Measurements from ENCODE around the gene CNOT4. TPM values are rescaled to one million over a fixed set of nuclear protein-coding genes. Genes with fewer than 3 reads are reported as not detected.

The CNOT4 gene
- total and polyA plus RNA-seq, 10 of the 15 experiments (the other 5 are each of a cell fraction or from before 2014, with no cell fraction given) = 9.4 to 29.6 (median 16.6) TPM

GRCh38 chr7:135519871-135520270, 10.0 kb upstream of the CNOT4 start:
- Histone ChIP-seq H3K27me3 (replicated peaks in 1 of 2; ENCODE audit: control insufficient read depth in 2 of 2, insufficient read depth in 2 of 2, low read length in 1 of 2) (no peaks in the 10 kb centered on the region), H3K79me2 (ENCODE audit: control insufficient read depth, insufficient read depth, low read length) (no peaks in the 10 kb centered on the region), H3K36me3 (ENCODE audit: control insufficient read depth in 2 of 2, insufficient read depth in 2 of 2, low read length in 1 of 2) (no peaks in the 10 kb centered on the region), H3K9me3 (replicated peaks; ENCODE audit: control insufficient read depth, insufficient read depth, low read length) (no peaks in the 10 kb centered on the region), H3K4me3 (no peak overlapping the region), H3K27ac (ENCODE audit: control insufficient read depth, insufficient read depth) (no peak overlapping the region), H3K4me2 (ENCODE audit: control insufficient read depth, insufficient read depth) (no peak overlapping the region), H2AFZ (ENCODE audit: control insufficient read depth, low read depth, low read length) (no peak overlapping the region), H3K9ac (ENCODE audit: control insufficient read depth, insufficient read depth, low read length) (no peak overlapping the region), H4K20me1 (ENCODE audit: control insufficient read depth, insufficient read depth) (no peaks in the 10 kb centered on the region), H3K4me1 (ENCODE audit: control insufficient read depth, insufficient read depth, low read length) (no peaks in the 10 kb centered on the region)
- in situ Hi-C loops (cut with MboI) (no loop called here), intact Hi-C loops (cut with micrococcal nuclease; ENCODE audit: unreplicated experiment) (no loop called here)
- SMC1A ChIA-PET (ENCODE audit: uncharacterized antibody, unreplicated experiment) = interaction anchor here (0.8 kb wide), 1 partner anchor 11 kb away, joined by 3 read pairs; no protein-coding TSS in a partner anchor
- FAIRE-seq (no peak), DNase-seq (ENCODE audit: low read depth, low spot score) (no peak), ATAC-seq (no peak)
- RAD21 ChIA-PET (ENCODE audit: unreplicated experiment) = interaction anchor here (0.9 kb wide), 1 partner anchor 10 kb away, joined by 4 read pairs; the partner anchor contains the start of gene CNOT4
- no TSS peak for BruUV-seq (replicated peaks)
- 96% methylated on average over 4 of the region's 4 CpGs for WGBS (ENCODE audit: insufficient coverage, insufficient replicate concordance, low lambda C conversion rate, missing lambda C conversion rate)
- CTCF ChIA-PET = interaction anchor here (1.1 to 2.5 kb wide), 2 partner anchors 106 to 125 kb away, joined by 3 to 9 read pairs; no protein-coding TSS in a partner anchor
- POLR2A ChIA-PET = no interaction called here
- no peak for TF ChIP-seq SUZ12 (IDR thresholded peaks at IDR 0.05; ENCODE audit: unreplicated experiment)
- TF ChIP-seq BACH1 (IDR thresholded peaks at IDR 0.05; ENCODE audit: borderline replicate concordance) = no peak
- TF ChIP-seq, protein P1, sequence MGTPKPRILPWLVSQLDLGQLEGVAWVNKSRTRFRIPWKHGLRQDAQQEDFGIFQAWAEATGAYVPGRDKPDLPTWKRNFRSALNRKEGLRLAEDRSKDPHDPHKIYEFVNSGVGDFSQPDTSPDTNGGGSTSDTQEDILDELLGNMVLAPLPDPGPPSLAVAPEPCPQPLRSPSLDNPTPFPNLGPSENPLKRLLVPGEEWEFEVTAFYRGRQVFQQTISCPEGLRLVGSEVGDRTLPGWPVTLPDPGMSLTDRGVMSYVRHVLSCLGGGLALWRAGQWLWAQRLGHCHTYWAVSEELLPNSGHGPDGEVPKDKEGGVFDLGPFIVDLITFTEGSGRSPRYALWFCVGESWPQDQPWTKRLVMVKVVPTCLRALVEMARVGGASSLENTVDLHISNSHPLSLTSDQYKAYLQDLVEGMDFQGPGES (IDR thresholded peaks at IDR 0.05) = no peak
- TF ChIP-seq LARP7 (IDR thresholded peaks at IDR 0.05) = no peak
- TF ChIP-seq ZSCAN29 (IDR thresholded peaks at IDR 0.05) = no peak
- TF ChIP-seq HDAC2 (IDR thresholded peaks at IDR 0.05) = no peak
- TF ChIP-seq SUPT20H (IDR thresholded peaks at IDR 0.05; ENCODE audit: borderline replicate concordance, control insufficient read depth, low read depth, low read length) = no peak
- TF ChIP-seq TARDBP (IDR thresholded peaks at IDR 0.05; ENCODE audit: borderline replicate concordance) = no peak
- TF ChIP-seq ESRRA (IDR thresholded peaks at IDR 0.05; ENCODE audit: low read length) = no peak
- TF ChIP-seq CBFB (IDR thresholded peaks at IDR 0.05; ENCODE audit: low read depth) = no peak
- TF ChIP-seq SIX5 (IDR thresholded peaks at IDR 0.05; ENCODE audit: low read depth, low read length, severe bottlenecking) = no peak
- TF ChIP-seq TCF3 (IDR thresholded peaks at IDR 0.05; ENCODE audit: borderline replicate concordance, insufficient read depth, low read depth, low read length) = no peak

Data from GM12878 (cell line).